Activated gamma-delta T cell treated with Interleukin-2 at 50 U/mL for 16 hours (primary cell): ENCODE data around the gene OPA3.
"Not testable (repeated sequence)": the region's sequence is repeated elsewhere in the genome, so short reads cannot be mapped to it uniquely, and the experiment has no call there.

ENCODE experiments used
- DNase-seq: peaks from one replicate; pipeline ENCODE4 v3.0.0-alpha.2; 2020

OPA3 gene

GRCh38 chr19:45517238-45517637 is 67.4 kb downstream of the OPA3 start:
- no peak for DNase-seq

GRCh38 chr19:45515807-45516401 is 68.7 kb downstream of the OPA3 start:
- no peak for DNase-seq

DNA sequence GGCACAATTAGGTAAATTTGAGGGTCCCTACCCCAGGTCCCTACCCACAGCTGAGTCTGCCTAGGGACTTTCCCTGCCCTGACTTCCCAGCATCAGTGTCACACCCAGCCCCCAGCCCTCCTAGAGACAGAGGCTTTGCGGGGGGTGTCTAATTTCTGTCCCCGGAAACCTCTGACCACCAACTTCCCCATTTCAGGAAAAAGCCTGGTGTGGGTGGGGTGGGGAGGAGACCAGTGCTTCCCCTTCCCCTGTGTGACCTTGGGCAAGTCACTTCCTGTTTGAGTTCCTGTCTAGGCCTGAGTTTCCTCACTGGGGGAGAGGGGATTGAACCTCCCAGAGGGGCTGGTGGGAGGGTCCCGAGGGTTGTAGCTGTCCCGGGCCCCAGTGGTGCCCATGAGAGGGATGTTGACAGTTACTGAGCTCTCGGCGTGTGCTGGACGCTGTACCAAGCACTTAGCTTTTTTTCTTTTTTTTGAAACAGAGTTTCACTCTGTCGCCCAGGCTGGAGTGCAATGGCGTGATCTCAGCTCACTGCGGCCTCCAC is 69.4 kb downstream of the OPA3 start:
- DNase-seq: peak; percentile 37

- DNase-seq: no peak
Measured at GRCh38 chr19:45514376-45515051, 70.1 kb downstream of the OPA3 start.

DNA sequence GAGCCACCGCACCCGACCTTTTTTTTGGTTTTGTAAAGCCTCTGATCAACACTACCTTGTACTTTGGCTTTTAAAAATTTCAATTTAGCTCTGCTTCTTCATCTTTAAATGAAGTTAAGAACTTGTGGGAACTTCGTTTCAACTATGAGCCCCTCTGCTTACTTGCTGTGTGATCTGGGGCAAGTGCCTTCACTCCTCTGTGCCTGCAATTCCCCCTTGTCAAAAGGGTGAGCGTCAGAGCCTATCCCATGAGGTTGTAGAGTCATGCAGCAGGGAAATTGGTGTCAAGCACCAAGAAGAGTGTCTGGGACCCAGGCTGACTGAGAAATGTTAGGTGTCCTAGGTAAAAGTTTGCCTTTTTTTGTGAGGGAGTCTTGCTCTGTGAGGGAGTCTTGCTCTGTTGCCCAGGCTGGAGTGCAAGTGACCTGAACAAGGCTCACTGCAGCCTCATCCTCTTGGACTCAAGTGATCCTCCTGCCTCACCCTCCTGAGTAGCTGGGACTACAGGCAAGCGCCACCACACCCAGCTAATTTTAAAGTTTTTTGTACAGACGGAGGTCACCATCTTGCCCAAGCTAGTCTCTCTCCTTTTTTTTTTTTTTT is 71.6 kb downstream of the OPA3 start:
- no peak for DNase-seq

DNA sequence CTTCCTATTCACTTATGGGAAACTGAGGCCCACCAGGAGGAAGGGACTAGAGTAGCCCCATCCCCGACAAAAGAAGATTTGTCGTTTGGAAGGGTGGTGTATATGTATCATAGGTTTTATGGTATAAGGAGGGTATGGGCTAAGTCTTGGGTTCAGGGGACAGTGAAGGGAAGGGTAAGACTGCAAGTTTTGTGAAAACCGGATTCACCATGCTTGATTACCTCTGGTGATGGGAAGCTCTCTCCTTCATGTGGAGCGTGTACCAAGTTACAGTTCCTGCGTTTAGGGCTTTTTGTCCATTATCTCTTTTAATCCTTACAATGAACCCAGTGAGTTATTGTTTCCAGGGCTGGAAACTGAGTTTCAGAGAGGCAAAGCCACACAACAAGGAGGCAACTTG is 73.5 kb downstream of the OPA3 start:
- no peak for DNase-seq

GRCh38 chr19:45510352-45510751 is 74.2 kb downstream of the OPA3 start:
- DNase-seq: not testable (repeated sequence)

GRCh38 chr19:45509692-45510015 is 74.9 kb downstream of the OPA3 start:
- no peak for DNase-seq

GRCh38 chr19:45508861-45509691 is 75.5 kb downstream of the OPA3 start:
- no peak for DNase-seq

GRCh38 chr19:45508417-45508860 is 76.2 kb downstream of the OPA3 start:
- peak; percentile 34 for DNase-seq

DNA sequence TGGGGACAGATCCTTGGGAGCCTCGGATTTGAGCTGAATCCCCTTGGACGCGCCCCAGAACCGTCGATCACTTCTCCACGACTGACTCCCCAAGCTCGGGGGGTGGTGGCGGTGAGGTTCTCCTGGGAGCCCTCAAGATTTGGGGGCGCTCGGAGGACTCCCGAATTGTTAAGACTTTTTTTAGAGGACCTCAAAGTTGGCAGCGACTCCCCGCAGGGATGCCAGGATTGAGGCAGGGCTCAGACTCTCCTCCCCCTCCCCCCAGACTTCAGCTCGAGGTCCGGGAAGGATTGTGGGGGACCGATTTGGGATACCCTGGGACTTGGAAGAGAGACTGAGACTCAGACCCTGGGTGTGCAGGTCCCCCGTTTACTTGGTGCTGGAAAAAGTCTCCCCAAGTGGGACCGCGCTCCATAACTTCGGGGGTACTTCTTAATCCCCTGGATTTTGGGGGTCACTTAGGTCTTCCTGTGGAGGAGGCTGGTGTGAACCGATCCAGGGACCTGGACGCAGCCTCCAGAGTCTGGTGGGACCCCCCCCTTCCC is 76.7 kb downstream of the OPA3 start:
- DNase-seq: no peak

DNA sequence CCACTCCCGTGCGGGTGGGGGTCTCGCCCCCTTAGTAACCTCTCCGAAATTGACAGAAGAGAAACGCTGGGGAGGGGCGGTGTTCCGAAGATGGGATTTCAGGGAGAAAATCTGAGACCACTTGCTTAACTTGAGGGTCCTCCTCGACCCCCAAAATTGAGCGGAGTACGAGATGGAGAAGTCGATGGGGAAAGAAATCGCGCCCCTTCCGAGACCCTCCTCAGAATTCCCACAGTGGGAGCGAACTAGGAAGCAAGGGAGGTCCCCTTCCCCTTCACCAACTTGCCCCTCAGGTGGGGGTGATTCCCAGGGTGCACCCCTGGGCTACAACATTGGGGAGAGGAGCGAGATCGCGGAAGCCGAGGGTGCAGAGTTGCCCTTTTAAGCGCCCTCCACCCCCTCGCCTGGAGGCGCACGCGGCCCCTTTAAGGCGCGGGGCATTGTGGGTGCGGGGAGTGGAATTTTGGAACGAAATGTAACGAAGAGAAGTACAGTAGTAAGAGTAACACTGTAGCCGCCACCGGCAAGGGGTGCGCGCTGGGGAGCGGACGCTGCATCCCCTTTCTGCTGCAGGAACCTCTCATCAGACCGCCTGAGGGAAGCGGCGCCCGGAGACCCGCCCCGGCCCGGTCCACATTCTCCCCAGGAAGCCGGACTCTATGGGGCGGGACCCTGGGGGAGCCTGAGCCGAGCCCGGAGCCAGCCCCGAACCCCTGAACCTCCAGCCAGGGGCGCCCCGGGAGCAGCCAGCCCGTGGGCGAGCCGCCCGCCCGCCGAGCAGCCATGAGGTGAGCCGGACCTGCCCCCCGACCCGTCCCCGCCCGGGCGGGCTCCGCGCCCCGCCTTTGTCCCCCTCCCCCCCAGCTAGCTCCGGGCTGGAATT is 77.4 kb downstream of the OPA3 start, which contains the start of gene VASP:
VASP (plus strand) TSS at position 491 of the 883 bp plus-strand sequence; CDS start at position 784, 293 bp downstream.
- DNase-seq: peak; percentile 91

GRCh38 chr19:45506246-45506988 is 78.2 kb downstream of the OPA3 start:
- peak; percentile 98 for DNase-seq

DNA sequence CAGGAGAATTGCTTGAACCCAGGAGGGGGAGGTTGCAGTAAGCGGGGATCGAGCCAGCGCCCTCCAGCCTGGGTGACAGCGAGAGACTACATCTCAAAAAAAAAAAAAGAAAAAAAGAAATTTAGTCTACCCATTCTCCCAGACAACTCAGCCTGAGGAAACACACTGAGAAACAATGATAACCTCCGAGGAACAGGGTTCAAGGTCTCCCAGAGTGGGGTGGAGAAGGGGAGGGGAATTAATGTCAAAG is 78.7 kb downstream of the OPA3 start:
- DNase-seq: no peak

DNA sequence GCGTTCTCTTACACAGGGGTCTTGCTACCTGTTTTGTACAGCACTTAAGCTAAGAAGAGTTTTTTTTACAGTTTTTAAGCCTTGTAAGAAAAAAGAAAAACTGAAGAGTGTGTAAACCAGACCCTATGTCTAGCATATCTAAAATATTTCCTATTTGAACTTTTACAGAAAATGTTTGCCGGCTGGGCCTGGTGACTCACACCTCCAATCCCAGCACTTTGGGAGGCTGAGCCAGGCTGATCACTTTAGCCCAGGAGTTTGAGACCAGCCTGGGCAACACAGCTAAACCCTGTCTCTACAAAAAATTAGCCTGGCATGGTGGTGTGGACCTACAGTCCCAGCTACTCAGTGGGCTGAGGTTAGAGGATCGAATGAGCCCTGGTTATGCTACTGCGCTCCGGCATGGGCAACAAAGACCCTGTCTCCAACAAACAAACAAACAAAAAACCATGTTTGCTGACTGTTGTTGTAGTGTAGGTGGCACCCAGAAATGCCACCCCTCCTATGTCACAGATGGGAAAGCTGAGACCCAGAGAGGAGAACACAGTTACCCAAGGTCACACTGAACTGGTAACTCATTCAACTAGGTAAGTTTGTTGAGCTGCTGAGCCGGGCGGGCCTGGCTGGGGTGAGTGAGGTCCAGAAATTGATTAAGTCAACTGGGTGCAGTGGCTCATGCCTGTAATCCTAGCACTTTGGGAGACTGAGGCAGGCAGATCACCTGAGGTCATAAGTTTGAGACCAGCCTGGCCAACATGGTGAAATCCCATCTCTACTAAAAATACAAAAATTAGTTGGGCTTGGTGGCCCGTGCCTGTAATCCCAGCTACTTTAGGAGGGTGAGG is 79.2 kb downstream of the OPA3 start:
- no peak for DNase-seq

- DNase-seq: no peak
Measured at GRCh38 chr19:45503909-45504308, 80.7 kb downstream of the OPA3 start.

DNA sequence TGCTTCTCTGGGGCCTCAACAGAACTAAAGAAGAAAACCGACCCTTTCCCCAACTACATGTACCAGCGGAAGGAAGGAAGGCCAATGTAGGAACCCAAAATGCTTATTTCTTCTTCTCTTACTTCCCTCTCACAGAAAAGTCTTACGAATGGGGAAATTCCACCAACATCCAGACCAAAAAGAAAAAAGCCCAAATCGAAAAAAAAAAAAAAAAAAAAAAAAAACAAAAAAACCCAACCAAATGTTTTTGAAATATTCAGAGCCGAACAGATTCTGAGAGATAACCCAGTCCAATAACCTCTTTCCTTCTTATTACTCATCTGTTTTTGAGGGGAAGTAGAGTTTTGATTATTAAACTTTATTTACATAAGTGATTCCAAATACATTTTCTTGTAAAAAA is 82.5 kb downstream of the OPA3 start:
- no peak for DNase-seq

GRCh38 chr19:45501730-45502014 is 82.9 kb downstream of the OPA3 start:
- DNase-seq: no peak

DNA sequence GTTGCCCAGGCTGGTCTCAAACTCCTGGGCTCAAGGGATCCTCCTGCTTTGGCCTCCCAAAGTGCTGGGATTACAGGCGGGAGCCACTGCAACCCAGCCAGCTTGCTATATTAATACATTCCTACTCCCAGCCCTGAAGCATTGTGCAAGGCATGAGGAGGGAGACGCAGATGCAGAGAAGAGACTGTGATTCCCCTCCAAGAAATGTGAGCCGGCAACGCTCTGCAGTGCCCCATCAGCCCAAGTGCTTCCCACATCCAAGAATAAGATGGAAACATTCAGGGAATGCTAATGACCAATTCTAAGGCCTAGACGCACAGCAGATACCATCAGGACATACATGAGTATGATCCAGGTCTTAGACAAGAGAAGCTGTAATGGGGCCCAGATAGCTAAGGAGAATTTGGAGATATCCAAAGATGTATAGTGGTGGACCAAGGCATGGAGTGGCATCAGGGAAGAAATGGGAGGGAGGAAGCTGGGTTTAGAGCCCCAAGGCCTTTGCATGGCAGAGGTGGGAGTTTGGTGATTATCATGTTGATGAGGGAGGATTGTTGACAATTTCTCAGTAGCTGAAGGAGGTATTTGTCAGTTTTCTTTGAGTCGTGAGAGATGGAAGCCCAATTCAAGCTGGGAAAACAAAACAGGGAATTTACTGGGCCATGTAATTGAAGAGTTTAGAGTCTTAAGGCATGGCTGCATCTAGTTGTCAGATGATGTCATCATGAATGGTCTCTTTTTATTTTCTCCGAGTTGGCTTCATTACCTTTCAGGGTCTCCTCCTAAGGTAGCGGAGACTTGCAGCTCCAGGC is 83.5 kb downstream of the OPA3 start:
- no peak for DNase-seq
